Measurements from ENCODE around the gene UBE2E2. TPM values are rescaled to one million over a fixed set of nuclear protein-coding genes. Genes with fewer than 3 reads are reported as not detected.

The UBE2E2 gene
- total RNA-seq, 3 donors from 2014 or later (not counting 1 experiment from before 2014, with no cell fraction given): 4.8 to 6.1 (median 5.3) TPM

GRCh38 chr3:23587513-23587912 is 384.4 kb downstream of the UBE2E2 start:
- Mint-ChIP-seq H3K36me3 (no peaks in the 10 kb centered on the region), H3K9me3 (peaks cover 0 to 2% of the 10 kb centered on the region in 2 donors), H3K4me1 (no peaks in the 10 kb centered on the region), H3K27me3 (ENCODE audit: low read depth in 2 of 2) (peaks cover 5 to 20% of the 10 kb centered on the region in 2 donors), H3K27ac (no peak overlapping the region), H3K4me3 (no peak overlapping the region)
- no CpG with 5 or more reads among the region's 3 CpGs for WGBS (ENCODE audit: insufficient coverage)
- no peak for ATAC-seq
- Histone ChIP-seq H3K36me3 (ENCODE audit: control insufficient read depth, insufficient read depth, low read length) (no peaks in the 10 kb centered on the region), H3K27me3 (ENCODE audit: control insufficient read depth, insufficient read depth, low read length) (no peaks in the 10 kb centered on the region), H3K4me3 (ENCODE audit: low read length) (no peak overlapping the region), H3K4me1 (ENCODE audit: control insufficient read depth, insufficient read depth, low read length) (no peaks in the 10 kb centered on the region), H3K27ac (ENCODE audit: low read length) (no peak overlapping the region), H3K9me3 (ENCODE audit: control insufficient read depth, insufficient read depth, low read length) (no peaks in the 10 kb centered on the region)
- intact Hi-C loops (cut with micrococcal nuclease): no loop called here
- DNase-seq: no peak
- no peak for TF ChIP-seq CTCF (IDR thresholded peaks at IDR 0.05)

GRCh38 chr3:23588547-23588946 is 385.4 kb downstream of the UBE2E2 start:
- no peak for DNase-seq
- H3K27me3 ChIP-seq (ENCODE audit: control insufficient read depth, insufficient read depth, low read length): no peaks in the 10 kb centered on the region
- no peaks in the 10 kb centered on the region for H3K9me3 Mint-ChIP-seq
- WGBS (ENCODE audit: insufficient coverage): 85% methylated on average over 2 of the region's 3 CpGs
- ATAC-seq: no peak
- TF ChIP-seq CTCF (IDR thresholded peaks at IDR 0.05): no peak
- H3K27ac Mint-ChIP-seq: no peak overlapping the region
- H3K27me3 Mint-ChIP-seq (ENCODE audit: low read depth in 2 of 2): peaks cover 5 to 20% of the 10 kb centered on the region in 2 donors
- H3K9me3 ChIP-seq (ENCODE audit: control insufficient read depth, insufficient read depth, low read length): no peaks in the 10 kb centered on the region
- intact Hi-C loops (cut with micrococcal nuclease): no loop called here
- H3K4me3 Mint-ChIP-seq: no peak overlapping the region
- H3K27ac ChIP-seq (ENCODE audit: low read length): no peak overlapping the region
- no peaks in the 10 kb centered on the region for H3K4me1 ChIP-seq (ENCODE audit: control insufficient read depth, insufficient read depth, low read length)
- H3K4me3 ChIP-seq (ENCODE audit: low read length): no peak overlapping the region
- H3K4me1 Mint-ChIP-seq: no peaks in the 10 kb centered on the region
- H3K36me3 ChIP-seq (ENCODE audit: control insufficient read depth, insufficient read depth, low read length): no peaks in the 10 kb centered on the region
- H3K36me3 Mint-ChIP-seq: no peaks in the 10 kb centered on the region

GRCh38 chr3:23589602-23590001 is 386.5 kb downstream of the UBE2E2 start:
- Mint-ChIP-seq H3K4me3 (no peak overlapping the region), H3K9me3 (no peaks in the 10 kb centered on the region), H3K27me3 (ENCODE audit: low read depth in 2 of 2) (peaks cover 5 to 20% of the 10 kb centered on the region in 2 donors), H3K36me3 (no peaks in the 10 kb centered on the region), H3K4me1 (peaks cover 0 to 6% of the 10 kb centered on the region in 2 donors), H3K27ac (no peak overlapping the region)
- no peak for ATAC-seq
- intact Hi-C loops (cut with micrococcal nuclease): no loop called here
- no peaks in the 10 kb centered on the region for H3K4me1 ChIP-seq (ENCODE audit: control insufficient read depth, insufficient read depth, low read length)
- no peak for TF ChIP-seq CTCF (IDR thresholded peaks at IDR 0.05)
- no peak overlapping the region for H3K27ac ChIP-seq (ENCODE audit: low read length)
- no peaks in the 10 kb centered on the region for H3K36me3 ChIP-seq (ENCODE audit: control insufficient read depth, insufficient read depth, low read length)
- no peak for DNase-seq
- no peaks in the 10 kb centered on the region for H3K27me3 ChIP-seq (ENCODE audit: control insufficient read depth, insufficient read depth, low read length)
- H3K9me3 ChIP-seq (ENCODE audit: control insufficient read depth, insufficient read depth, low read length): no peaks in the 10 kb centered on the region
- WGBS (ENCODE audit: insufficient coverage): 95% methylated on average over 8 of the region's 10 CpGs
- H3K4me3 ChIP-seq (ENCODE audit: low read length): no peak overlapping the region

All from natural killer cell (primary cell).